RCC 7860 (cell line): Measurements from ENCODE around the gene MPO.

Experiments
- DNase-seq: peaks from one replicate; pipeline ENCODE4 v3.0.0-alpha.2; 2015; ENCODE audit warnings: low spot score
- FAIRE-seq: peaks from 2 replicates; lab custom pipeline; 2012; peaks lifted over from hg19 to GRCh38; lab: Jason Lieb, UNC

MPO gene

GRCh38 chr17:58242171-58242784 is 38.5 kb downstream of the MPO start:
- no peak for FAIRE-seq

GRCh38 chr17:58239987-58240386 is 40.7 kb downstream of the MPO start:
- DNase-seq (no peak), FAIRE-seq (no peak)

More at GRCh38 chr17:58242171-58242784, 38.5 kb downstream of the MPO start:
- no peak for DNase-seq

GRCh38 chr17:58238147-58238634 is 42.5 kb downstream of the MPO start, which contains the start of gene LPO:
Gene LPO (plus strand): TSS chr17:58238584. CDS start chr17:58242980, 4,396 bp downstream.
- FAIRE-seq, result no peak
- DNase-seq, result no peak

- no peak for FAIRE-seq
- DNase-seq, result no peak
Measured at GRCh38 chr17:58236394-58236793, 44.3 kb downstream of the MPO start.

- no peak for FAIRE-seq
- no peak for DNase-seq
Measured at GRCh38 chr17:58235821-58236220, 44.9 kb downstream of the MPO start.

GRCh38 chr17:58234512-58234911 is 46.2 kb downstream of the MPO start:
- no peak for FAIRE-seq
- DNase-seq, result no peak

- FAIRE-seq, result no peak
- no peak for DNase-seq
Measured at GRCh38 chr17:58233543-58233942, 47.2 kb downstream of the MPO start.

- DNase-seq (peak; percentile 98), FAIRE-seq (peak; percentile 86)
Measured at GRCh38 chr17:58232707-58233156, 48.0 kb downstream of the MPO start.

- DNase-seq (peak; percentile 38), FAIRE-seq (peak; percentile 73)
Measured at GRCh38 chr17:58231641-58232040, 49.1 kb downstream of the MPO start.

GRCh38 chr17:58229881-58230280 is 50.9 kb downstream of the MPO start:
- DNase-seq, result no peak
- no peak for FAIRE-seq

- no peak for FAIRE-seq
- DNase-seq, result no peak
Measured at GRCh38 chr17:58229384-58229783, 51.4 kb downstream of the MPO start.

GRCh38 chr17:58228679-58229078 is 52.1 kb downstream of the MPO start:
- FAIRE-seq (no peak), DNase-seq (no peak)

GRCh38 chr17:58227733-58228132 is 53.0 kb downstream of the MPO start:
- DNase-seq (no peak), FAIRE-seq (no peak)

- DNase-seq, result peak; percentile 76
- peak; percentile 89 for FAIRE-seq
Measured at GRCh38 chr17:58224315-58224714, 56.4 kb downstream of the MPO start.
